GM12878 (cell line): ENCODE results near the gene DMXL1. TPM values are rescaled to one million over a fixed set of nuclear protein-coding genes. Genes with fewer than 3 reads are reported as not detected.

ENCODE experiments used
- ATAC-seq: fragments of 200-7000 bp; cut with Tn5 transposase; 3 replicates; pipeline ENCODE4 v1.9.1; 2020; ENCODE audit warnings: mild to moderate bottlenecking, moderate library complexity
- BruUV-seq: library from RNA; stranded (reverse); fragments of 400-500 nt; replicated peaks from 2 replicates; lab custom pipeline; 2021; lab: Mats Ljungman, UMichigan
- CTCF ChIA-PET: fragments of 300-600 bp; sonication (Branson Sonifier 250); formaldehyde crosslinking; extraction: SDS; loops from one replicate; lab custom pipeline; 2021; ENCODE audit warnings: inconsistent platforms; lab: Yijun Ruan, JAX
- POLR2A ChIA-PET: fragments of 350-600 bp; formaldehyde crosslinking; extraction: SDS; loops from one replicate; lab custom pipeline; 2021; ENCODE audit warnings: inconsistent platforms; lab: Charles Lee
- RAD21 ChIA-PET: fragments of 300-600 bp; sonication (Branson Sonifier 250); formaldehyde crosslinking; loops from one replicate; lab custom pipeline; 2023; ENCODE audit warnings: antibody characterized with exemption; ENCODE audit not compliant: unreplicated experiment; lab: Charles Lee
- SMC1A ChIA-PET: fragments of 300-600 bp; sonication (Branson Sonifier 250); formaldehyde crosslinking; loops from one replicate; lab custom pipeline; 2023; ENCODE audit not compliant: unreplicated experiment, uncharacterized antibody; lab: Charles Lee
- DNase-seq: peaks from one replicate; pipeline ENCODE4 v3.0.0-alpha.2; 2011; ENCODE audit warnings: low read depth, low spot score
- FAIRE-seq: peaks from 3 replicates; lab custom pipeline; 2011; peaks lifted over from hg19 to GRCh38; lab: Jason Lieb, UNC
- H2AFZ ChIP-seq: 2 replicates; pipeline ENCODE4 v1.6.0; 2011; ENCODE audit warnings: low read depth, low read length, control low read depth; ENCODE audit not compliant: control insufficient read depth
- H3K27ac ChIP-seq: 2 replicates; pipeline ENCODE4 v1.5.1; 2011; ENCODE audit warnings: control low read depth; ENCODE audit not compliant: control insufficient read depth, insufficient read depth
- H3K27me3 ChIP-seq, 2 experiments: replicated peaks in 1 of 2; 2 replicates each; pipeline versions ENCODE4 v1.6.0 to v1.6.1; 2011; ENCODE audit warnings: low read length in 1 of 2; ENCODE audit not compliant: control insufficient read depth in 2 of 2, insufficient read depth in 2 of 2
- H3K36me3 ChIP-seq, 2 experiments: 2 replicates each; pipeline ENCODE4 v1.5.1; 2011; ENCODE audit warnings: low read length in 1 of 2; ENCODE audit not compliant: control insufficient read depth in 2 of 2, insufficient read depth in 2 of 2
- H3K4me1 ChIP-seq: 2 replicates; pipeline ENCODE4 v1.6.1; 2011; ENCODE audit warnings: mild to moderate bottlenecking, low read length, moderate library complexity, mixed read lengths; ENCODE audit not compliant: control insufficient read depth, insufficient read depth
- H3K4me2 ChIP-seq: 2 replicates; pipeline ENCODE4 v1.6.0; 2011; ENCODE audit warnings: control low read depth; ENCODE audit not compliant: control insufficient read depth, insufficient read depth
- H3K4me3 ChIP-seq: fragments of 200-600 bp; sonication (generic); 2 replicates; pipeline ENCODE4 v1.5.1; 2016
- H3K79me2 ChIP-seq: 2 replicates; pipeline ENCODE4 v1.6.0; 2011; ENCODE audit warnings: low read length; ENCODE audit not compliant: control insufficient read depth, insufficient read depth
- H3K9ac ChIP-seq: 2 replicates; pipeline ENCODE4 v1.8.0; 2011; ENCODE audit warnings: low read length, control low read depth, mixed read lengths; ENCODE audit not compliant: control insufficient read depth, insufficient read depth
- H3K9me3 ChIP-seq: replicated peaks from 3 replicates; pipeline ENCODE4 v1.5.1; 2011; ENCODE audit warnings: mild to moderate bottlenecking, low read length; ENCODE audit not compliant: control insufficient read depth, insufficient read depth
- H4K20me1 ChIP-seq: 2 replicates; pipeline ENCODE4 v1.6.0; 2011; ENCODE audit not compliant: control insufficient read depth, insufficient read depth
- ATF7 ChIP-seq: fragments of 450-650 bp; IDR thresholded peaks from 2 replicates; pipeline ENCODE4 v1.6.1; 2016; ENCODE audit warnings: low read depth, mild to moderate bottlenecking
- CBFB ChIP-seq: IDR thresholded peaks from 2 replicates; pipeline ENCODE4 v1.6.1; 2016; ENCODE audit warnings: antibody characterized with exemption, low read depth
- CBX3 ChIP-seq: fragments of 200-600 bp; sonication (generic); IDR thresholded peaks from 2 replicates; pipeline ENCODE4 v1.6.1; 2016; ENCODE audit warnings: low read depth, borderline replicate concordance
- CTCF ChIP-seq, 3 experiments: IDR thresholded peaks in 2 of 3; conservative IDR thresholded peaks in 1 of 3; 2 replicates each; pipeline ENCODE4 v1.5.1; 2011; ENCODE audit warnings: low read depth in 3 of 3, low read length in 3 of 3, mild to moderate bottlenecking in 3 of 3, control low read depth in 2 of 3, moderate library complexity in 2 of 3, inconsistent platforms in 1 of 3, mixed read lengths in 1 of 3; ENCODE audit not compliant: control insufficient read depth in 2 of 3, insufficient read depth in 1 of 3; ENCODE audit errors: extremely low read depth in 1 of 3
- E4F1 ChIP-seq: fragments of 450-650 bp; IDR thresholded peaks from 2 replicates; pipeline ENCODE4 v1.6.1; 2018; ENCODE audit warnings: borderline replicate concordance, mild to moderate bottlenecking; ENCODE audit not compliant: partially characterized antibody
- EZH2 ChIP-seq: IDR thresholded peaks from 2 replicates; pipeline ENCODE4 v1.6.1; 2012; ENCODE audit warnings: low read depth, mild to moderate bottlenecking, control low read depth, inconsistent platforms, low read length, borderline replicate concordance; ENCODE audit not compliant: control insufficient read depth
- IKZF2 ChIP-seq, 2 experiments: fragments of 450-650 bp; IDR thresholded peaks; 2 replicates each; pipeline ENCODE4 v1.6.1; 2017; ENCODE audit warnings: mild to moderate bottlenecking in 2 of 2, moderate library complexity in 2 of 2
- IRF5 ChIP-seq: fragments of 450-650 bp; IDR thresholded peaks from 2 replicates; pipeline ENCODE4 v1.6.1; 2017; ENCODE audit warnings: borderline replicate concordance
- KDM1A ChIP-seq: fragments of 200-600 bp; sonication (generic); IDR thresholded peaks from 2 replicates; pipeline ENCODE4 v1.6.1; 2016; ENCODE audit warnings: borderline replicate concordance
- MLLT1 ChIP-seq: fragments of 450-650 bp; IDR thresholded peaks from 2 replicates; pipeline ENCODE4 v1.6.1; 2016; ENCODE audit warnings: mild to moderate bottlenecking
- TBL1XR1 ChIP-seq: IDR thresholded peaks from 2 replicates; pipeline ENCODE4 v1.6.1; 2012; ENCODE audit warnings: low read depth, low read length, improper control_type of control experiment
- TCF12 ChIP-seq: IDR thresholded peaks from 2 replicates; pipeline ENCODE4 v1.6.1; 2011; ENCODE audit warnings: low read depth, mild to moderate bottlenecking, low read length
- WGBS: methylation state at CpG from one replicate; pipeline ENCODE4 v1.1.6; 2016; ENCODE audit warnings: low lambda C conversion rate; ENCODE audit not compliant: insufficient replicate concordance, insufficient coverage; ENCODE audit errors: missing lambda C conversion rate; 5-methylcytosine and 5-hydroxymethylcytosine counted together
- in situ Hi-C: fragments of 300-500 bp; cut with MboI; formaldehyde crosslinking; loops from 9 replicates; pipeline ENCODE4 v1.14.3; 2018; ENCODE audit warnings: mixed read lengths
- intact Hi-C: fragments of 100-400 bp; cut with micrococcal nuclease; formaldehyde crosslinking; loops from one replicate; pipeline ENCODE4 v1.14.2; 2022; ENCODE audit not compliant: unreplicated experiment
- polyA plus RNA-seq, 11 experiments: library from polyadenylated mRNA; depleted of rRNA in 4 of 11; unstranded in 6 of 11; stranded (reverse) in 5 of 11; fragments of >200 nt; fragmentation: Nextera tagmentation in 4 of 11; fragmentation: Illumina TruSeq in 1 of 11; extraction: Ambion mirVana in 4 of 11; extraction: Trizol in 1 of 11; gene quantifications; 1 replicate in 1 of 11; 2 replicates in 10 of 11; pipeline versions ENCODE4 v1.2.1 to v1.2.3, GENCODE V29; 2011 to 2016; ENCODE audit warnings: inconsistent platforms in 2 of 11, missing spikeins in 2 of 11, low read depth in 1 of 11
- total RNA-seq, 4 experiments: library from RNA; depleted of rRNA in 3 of 4; stranded (reverse); fragments of >200 nt in 3 of 4; fragmentation: Illumina TruSeq in 1 of 4; extraction: Trizol in 1 of 4; gene quantifications; 2 replicates each; pipeline versions ENCODE4 v1.2.1 to v1.2.3, GENCODE V29; 2013 to 2021
- TF ChIP-seq, protein P1 (sequence below): fragments of 450-650 bp; IDR thresholded peaks from 2 replicates; pipeline ENCODE4 v1.6.1; 2018; ENCODE audit warnings: mild to moderate bottlenecking, low read depth, moderate library complexity; ENCODE audit not compliant: partially characterized antibody

The DMXL1 gene
- total and polyA plus RNA-seq, 10 of the 15 experiments (the other 5 are each of a cell fraction or from before 2014, with no cell fraction given), result 9.1 to 67.7 (median 34.1) TPM

DNA sequence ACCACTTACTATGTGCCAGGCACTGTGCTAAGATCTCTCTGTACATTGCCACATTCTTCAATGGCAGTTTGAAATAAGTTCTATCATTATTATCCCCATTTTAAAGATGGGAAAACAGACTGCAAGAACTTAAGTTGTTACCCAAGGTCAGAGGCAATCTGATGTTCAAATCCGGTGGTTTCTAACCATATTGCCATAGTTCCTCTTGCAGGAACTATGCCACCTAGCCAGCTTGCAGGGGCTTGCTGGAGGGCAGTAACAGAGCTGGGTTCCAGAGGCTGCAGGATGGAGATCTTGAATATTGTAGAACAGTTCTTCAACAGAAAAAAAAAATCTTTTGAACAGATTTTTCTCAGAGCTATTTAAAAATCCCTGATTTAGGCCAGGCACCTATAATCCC, 213.1 kb downstream of the DMXL1 start:
- Histone ChIP-seq H3K4me2 (no peak overlapping the region), H3K27me3 (no peaks in the 10 kb centered on the region), H3K36me3 (no peaks in the 10 kb centered on the region; a peak in 2 of 4 replicates), H3K9me3 (no peaks in the 10 kb centered on the region), H3K4me1 (peaks cover 34% of the 10 kb centered on the region), H3K79me2 (peaks cover 93% of the 10 kb centered on the region), H3K27ac (no peak overlapping the region), H3K9ac (no peak overlapping the region), H3K4me3 (no peak overlapping the region), H2AFZ (no peak overlapping the region), H4K20me1 (no peaks in the 10 kb centered on the region)
- CTCF ChIA-PET, result interaction anchor here (1.1 to 2.5 kb wide), 5 partner anchors 9 to 128 kb away, joined by 3 to 11 read pairs (median 5); no protein-coding TSS in a partner anchor
- RAD21 ChIA-PET, result no interaction called here
- no peak for FAIRE-seq
- 6% methylated on average over 1 of the region's 1 CpG for WGBS
- intact Hi-C loops (no loop called here), in situ Hi-C loops (loop anchor here (25.0 kb wide), 1 partner anchor 1178 kb away; the partner anchor contains the start of gene PRR16)
- POLR2A ChIA-PET, result interaction anchor here (0.7 to 1.0 kb wide), 2 partner anchors 210 to 977 kb away, joined by 3 to 4 read pairs; no protein-coding TSS in a partner anchor
- DNase-seq, result no peak
- SMC1A ChIA-PET, result interaction anchor here (1.2 to 10.6 kb wide), 2 partner anchors 10 to 32 kb away, joined by 5 to 181 read pairs; no protein-coding TSS in a partner anchor
- BruUV-seq, result no TSS peak
- no peak for ATAC-seq
- TF ChIP-seq CBX3 (no peak), CTCF (IDR thresholded peaks at IDR 0.05 in 2 of 3, conservative IDR thresholded peaks at IDR 0.05 in 1 of 3; ENCODE audit: control insufficient read depth in 2 of 3, extremely low read depth in 1 of 3, insufficient read depth in 1 of 3, low read depth in 3 of 3, low read length in 3 of 3) (no peak), TBL1XR1 (no peak), KDM1A (no peak), CBFB (no peak), IRF5 (no peak), ATF7 (no peak), TCF12 (no peak), E4F1 (no peak), MLLT1 (no peak), EZH2 (no peak), IKZF2 (IDR thresholded peaks at IDR 0.05) (no peak)
- TF ChIP-seq, protein P1, sequence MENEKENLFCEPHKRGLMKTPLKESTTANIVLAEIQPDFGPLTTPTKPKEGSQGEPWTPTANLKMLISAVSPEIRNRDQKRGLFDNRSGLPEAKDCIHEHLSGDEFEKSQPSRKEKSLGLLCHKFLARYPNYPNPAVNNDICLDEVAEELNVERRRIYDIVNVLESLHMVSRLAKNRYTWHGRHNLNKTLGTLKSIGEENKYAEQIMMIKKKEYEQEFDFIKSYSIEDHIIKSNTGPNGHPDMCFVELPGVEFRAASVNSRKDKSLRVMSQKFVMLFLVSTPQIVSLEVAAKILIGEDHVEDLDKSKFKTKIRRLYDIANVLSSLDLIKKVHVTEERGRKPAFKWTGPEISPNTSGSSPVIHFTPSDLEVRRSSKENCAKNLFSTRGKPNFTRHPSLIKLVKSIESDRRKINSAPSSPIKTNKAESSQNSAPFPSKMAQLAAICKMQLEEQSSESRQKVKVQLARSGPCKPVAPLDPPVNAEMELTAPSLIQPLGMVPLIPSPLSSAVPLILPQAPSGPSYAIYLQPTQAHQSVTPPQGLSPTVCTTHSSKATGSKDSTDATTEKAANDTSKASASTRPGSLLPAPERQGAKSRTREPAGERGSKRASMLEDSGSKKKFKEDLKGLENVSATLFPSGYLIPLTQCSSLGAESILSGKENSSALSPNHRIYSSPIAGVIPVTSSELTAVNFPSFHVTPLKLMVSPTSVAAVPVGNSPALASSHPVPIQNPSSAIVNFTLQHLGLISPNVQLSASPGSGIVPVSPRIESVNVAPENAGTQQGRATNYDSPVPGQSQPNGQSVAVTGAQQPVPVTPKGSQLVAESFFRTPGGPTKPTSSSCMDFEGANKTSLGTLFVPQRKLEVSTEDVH, result no peak
